HG03139 (cell line): ENCODE data around the gene TTC6.

ENCODE experiments used
- ATAC-seq: cut with Tn5 transposase; IDR thresholded peaks from one replicate; pipeline ENCODE4 v1.9.1; 2021; ENCODE audit not compliant: unreplicated experiment

The TTC6 gene

GRCh38 chr14:37595809-37596621 lies 586 bp downstream of the TTC6 start:
- ATAC-seq = no peak

GRCh38 chr14:37596790-37597472 lies 1.5 kb downstream of the TTC6 start:
- no peak for ATAC-seq

- no peak for ATAC-seq
Measured at GRCh38 chr14:37597538-37597913, 2.1 kb downstream of the TTC6 start.

GRCh38 chr14:37597914-37598746 lies 2.7 kb downstream of the TTC6 start:
- no peak for ATAC-seq

GRCh38 chr14:37598747-37599506 lies 3.5 kb downstream of the TTC6 start:
- no peak for ATAC-seq

- ATAC-seq = no peak
Measured at GRCh38 chr14:37599507-37600368, 4.3 kb downstream of the TTC6 start.

GRCh38 chr14:37600880-37601741 lies 5.7 kb downstream of the TTC6 start:
- ATAC-seq = no peak

GRCh38 chr14:37601865-37602264 lies 6.4 kb downstream of the TTC6 start:
- no peak for ATAC-seq

- ATAC-seq = no peak
Measured at GRCh38 chr14:37602605-37603453, 7.4 kb downstream of the TTC6 start.

- no peak for ATAC-seq
Measured at GRCh38 chr14:37603688-37604251, 8.3 kb downstream of the TTC6 start.

GRCh38 chr14:37606678-37607077 lies 11.2 kb downstream of the TTC6 start:
- no peak for ATAC-seq

- no peak for ATAC-seq
Measured at GRCh38 chr14:37608649-37609048, 13.2 kb downstream of the TTC6 start.

- no peak for ATAC-seq
Measured at GRCh38 chr14:37610945-37611523, 15.6 kb downstream of the TTC6 start.

GRCh38 chr14:37615582-37616289 lies 20.3 kb downstream of the TTC6 start:
- no peak for ATAC-seq

- ATAC-seq = no peak
Measured at GRCh38 chr14:37616853-37617252, 21.4 kb downstream of the TTC6 start.

- ATAC-seq = no peak
Measured at GRCh38 chr14:37617864-37618365, 22.5 kb downstream of the TTC6 start.
